Measurements from ENCODE around the gene ABCC10. TPM values are rescaled to one million over a fixed set of nuclear protein-coding genes. Genes with fewer than 3 reads are reported as not detected.

ABCC10 gene
- total RNA-seq, 6 donors from 2014 or later: 18.8 to 75.4 (median 34.2) TPM

- 42 to 49% methylated on average over 5 of the region's 5 CpGs for WGBS, 2 donors
- Histone ChIP-seq H3K27me3 (no peaks in the 10 kb centered on the region), H3K4me3 (peak overlapping the region in 2 of 4 donors; percentile 27 to 38), H3K4me1 (peaks cover 0 to 32% (median 3%) of the 10 kb centered on the region in 4 donors), H3K9me3 (no peaks in the 10 kb centered on the region), H3K27ac (no peak overlapping the region), H3K36me3 (no peaks in the 10 kb centered on the region)
- ATAC-seq (ENCODE audit: low FRiP score in 2 of 2): no peak
- no peak for DNase-seq
- TF ChIP-seq EP300 (IDR thresholded peaks at IDR 0.05): no peak
- no peak for TF ChIP-seq POLR2A (IDR thresholded peaks at IDR 0.05)
- no peak for TF ChIP-seq CTCF (IDR thresholded peaks at IDR 0.05)
- no peak for TF ChIP-seq POLR2AphosphoS5 (IDR thresholded peaks at IDR 0.05)
Observed at GRCh38 chr6:43393602-43394001, 33.7 kb upstream of the ABCC10 start.

GRCh38 chr6:43394982-43395381, 32.4 kb upstream of the ABCC10 start:
- Histone ChIP-seq H3K27me3 (no peaks in the 10 kb centered on the region), H3K36me3 (no peaks in the 10 kb centered on the region), H3K27ac (no peak overlapping the region), H3K4me3 (no peak overlapping the region), H3K4me1 (peaks cover 0 to 42% (median 3%) of the 10 kb centered on the region in 4 donors), H3K9me3 (no peaks in the 10 kb centered on the region)
- no peak for DNase-seq
- no peak for TF ChIP-seq POLR2AphosphoS5 (IDR thresholded peaks at IDR 0.05)
- TF ChIP-seq POLR2A (IDR thresholded peaks at IDR 0.05): no peak
- no peak for TF ChIP-seq CTCF (IDR thresholded peaks at IDR 0.05)
- no peak for TF ChIP-seq EP300 (IDR thresholded peaks at IDR 0.05)
- ATAC-seq (ENCODE audit: low FRiP score in 2 of 2): no peak
- WGBS, 2 donors: 96 to 97% methylated on average over 4 of the region's 4 CpGs

- WGBS, 2 donors: 57 to 58% methylated on average over 4 of the region's 4 CpGs
- H3K27ac ChIP-seq: peak overlapping the region in 3 of 4 donors; percentile 27 to 57 (median 52)
- TF ChIP-seq POLR2AphosphoS5 (IDR thresholded peaks at IDR 0.05): no peak
- TF ChIP-seq CTCF (IDR thresholded peaks at IDR 0.05): no peak
- no peak for TF ChIP-seq POLR2A (IDR thresholded peaks at IDR 0.05)
- TF ChIP-seq EP300 (IDR thresholded peaks at IDR 0.05): no peak
- H3K27me3 ChIP-seq: no peaks in the 10 kb centered on the region
- H3K4me3 ChIP-seq: no peak overlapping the region
- H3K9me3 ChIP-seq: no peaks in the 10 kb centered on the region
- DNase-seq: peak; percentile 28
- H3K36me3 ChIP-seq: no peaks in the 10 kb centered on the region
- ATAC-seq (ENCODE audit: low FRiP score in 2 of 2): no peak
- H3K4me1 ChIP-seq: peaks cover 0 to 35% (median 2%) of the 10 kb centered on the region in 4 donors
Observed at GRCh38 chr6:43395776-43396175, 31.6 kb upstream of the ABCC10 start.

- Histone ChIP-seq H3K4me3 (no peak overlapping the region), H3K9me3 (no peaks in the 10 kb centered on the region), H3K36me3 (no peaks in the 10 kb centered on the region), H3K4me1 (peaks cover 0 to 27% (median 1%) of the 10 kb centered on the region in 4 donors), H3K27me3 (no peaks in the 10 kb centered on the region), H3K27ac (peak overlapping the region in 3 of 4 donors; percentile 27 to 57 (median 52))
- no peak for TF ChIP-seq EP300 (IDR thresholded peaks at IDR 0.05)
- TF ChIP-seq CTCF (IDR thresholded peaks at IDR 0.05): no peak
- no peak for TF ChIP-seq POLR2AphosphoS5 (IDR thresholded peaks at IDR 0.05)
- TF ChIP-seq POLR2A (IDR thresholded peaks at IDR 0.05): no peak
- WGBS, 2 donors: 58 to 67% methylated on average over 6 of the region's 6 CpGs
- peak in 1 of 2 donors; percentile 57 for DNase-seq
- ATAC-seq (ENCODE audit: low FRiP score in 2 of 2): peak in 1 of 2 donors; percentile 37
Observed at GRCh38 chr6:43396408-43397149, 30.8 kb upstream of the ABCC10 start.

All from upper lobe of left lung (tissue), 6 donors.